IPS-11a (cell line): ENCODE results near the gene TP53I13.

Experiments used
- H3K4me3 ChIP-seq: one replicate; pipeline ENCODE4 v1.5.1; 2013; ENCODE audit warnings: low read depth, low read length, control low read depth

Gene TP53I13

GRCh38 chr17:29567304-29567553 lies 1.3 kb upstream of the TP53I13 start:
- H3K4me3 ChIP-seq: peak overlapping the region; percentile 54

DNA sequence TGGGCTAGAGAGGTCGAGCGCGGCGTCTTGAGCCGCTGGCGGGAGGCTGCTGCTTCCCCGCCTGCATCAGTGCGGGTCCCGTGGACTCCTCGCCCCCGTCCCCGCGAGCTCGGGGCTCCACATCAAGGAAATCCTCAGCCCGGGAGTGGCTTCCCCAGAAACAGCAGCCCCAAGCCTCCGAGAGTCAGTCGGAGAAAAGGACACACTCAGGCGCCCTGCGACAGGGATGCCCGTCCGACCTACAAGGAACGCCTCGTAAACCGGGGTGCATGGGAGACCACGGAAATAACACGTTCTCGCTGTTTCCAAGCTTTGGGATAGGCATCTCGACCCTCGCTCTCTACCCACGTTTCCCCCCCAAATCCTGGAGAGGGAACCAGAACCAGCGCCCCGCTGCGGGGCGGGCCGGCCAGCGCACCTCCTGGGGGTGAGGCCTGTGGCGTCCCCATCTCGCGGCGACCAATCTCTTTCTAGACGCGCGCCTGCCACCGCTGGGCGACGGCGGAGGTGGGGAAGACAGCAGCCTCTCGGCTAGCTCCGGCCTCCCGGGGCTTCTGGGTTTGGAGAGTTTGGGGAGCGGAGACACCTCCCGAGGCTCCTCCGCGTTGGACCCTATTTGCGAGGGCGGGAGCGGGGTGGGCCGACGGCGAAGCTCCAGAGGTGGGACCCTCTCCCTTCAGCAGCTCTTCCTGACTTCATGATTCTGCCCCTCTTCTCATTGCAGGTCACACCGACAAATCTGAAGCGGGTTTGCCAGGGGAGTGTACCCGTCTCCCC lies 759 bp upstream of the TP53I13 start:
- H3K4me3 ChIP-seq: peak overlapping the region; percentile 54

DNA sequence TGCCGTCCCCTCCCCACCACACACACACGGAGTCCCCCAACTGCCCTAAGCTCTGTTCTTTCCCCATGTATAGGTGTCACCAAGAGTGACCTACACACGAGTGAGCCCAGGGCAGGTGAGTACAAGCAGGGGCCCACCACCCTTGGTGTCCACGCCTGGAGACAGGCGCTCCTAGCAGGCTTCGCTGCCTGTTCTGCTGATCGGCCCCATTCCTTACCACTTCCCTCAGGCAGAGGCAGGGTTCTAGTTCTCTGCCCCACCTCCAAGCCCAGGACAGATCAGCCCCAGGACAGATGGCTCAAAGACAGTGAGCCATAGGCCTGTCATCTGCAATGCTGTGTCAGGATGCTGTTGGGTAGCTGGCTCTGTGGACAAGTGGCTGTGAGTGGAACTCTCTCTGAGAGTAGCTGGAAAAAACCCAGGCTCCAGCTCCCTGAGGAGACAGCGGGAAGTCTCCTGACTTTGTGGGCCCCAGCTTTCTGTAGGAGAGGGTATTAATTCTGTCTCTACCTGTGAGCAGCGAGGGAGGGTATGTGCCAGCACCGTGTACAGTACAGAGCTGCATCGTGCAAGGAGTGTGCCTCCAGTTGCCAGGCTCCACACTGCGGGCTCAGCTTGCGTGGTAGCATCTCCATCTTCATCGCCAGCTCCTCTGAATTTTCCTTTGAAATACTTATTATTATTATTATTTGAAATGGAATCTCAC lies 897 bp downstream of the TP53I13 start:
- peak overlapping the region; percentile 72 for H3K4me3 ChIP-seq

- H3K4me3 ChIP-seq: no peak overlapping the region
These were observed 2.0 kb downstream of the TP53I13 start for GRCh38 chr17:29570521-29570920.

DNA sequence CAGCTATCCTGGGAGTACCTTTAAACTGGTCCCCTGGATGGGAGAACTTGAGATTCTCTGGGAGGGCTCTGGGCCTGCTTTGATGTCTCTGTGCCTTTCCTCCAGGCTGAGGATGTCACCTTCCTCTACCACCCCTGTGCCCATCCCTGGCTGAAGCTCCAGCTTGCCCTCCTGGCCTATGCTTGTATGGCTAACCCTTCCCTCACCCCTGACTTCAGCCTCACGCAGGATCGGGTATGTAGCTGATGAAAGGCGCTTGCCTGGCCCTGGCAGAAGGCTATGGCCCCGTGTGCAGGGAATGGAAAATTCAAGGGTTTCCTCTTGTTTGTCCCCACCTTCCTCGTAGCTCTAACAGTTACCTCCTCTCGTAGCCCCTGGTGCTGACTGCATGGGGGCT lies 3.0 kb downstream of the TP53I13 start:
- H3K4me3 ChIP-seq: no peak overlapping the region

DNA sequence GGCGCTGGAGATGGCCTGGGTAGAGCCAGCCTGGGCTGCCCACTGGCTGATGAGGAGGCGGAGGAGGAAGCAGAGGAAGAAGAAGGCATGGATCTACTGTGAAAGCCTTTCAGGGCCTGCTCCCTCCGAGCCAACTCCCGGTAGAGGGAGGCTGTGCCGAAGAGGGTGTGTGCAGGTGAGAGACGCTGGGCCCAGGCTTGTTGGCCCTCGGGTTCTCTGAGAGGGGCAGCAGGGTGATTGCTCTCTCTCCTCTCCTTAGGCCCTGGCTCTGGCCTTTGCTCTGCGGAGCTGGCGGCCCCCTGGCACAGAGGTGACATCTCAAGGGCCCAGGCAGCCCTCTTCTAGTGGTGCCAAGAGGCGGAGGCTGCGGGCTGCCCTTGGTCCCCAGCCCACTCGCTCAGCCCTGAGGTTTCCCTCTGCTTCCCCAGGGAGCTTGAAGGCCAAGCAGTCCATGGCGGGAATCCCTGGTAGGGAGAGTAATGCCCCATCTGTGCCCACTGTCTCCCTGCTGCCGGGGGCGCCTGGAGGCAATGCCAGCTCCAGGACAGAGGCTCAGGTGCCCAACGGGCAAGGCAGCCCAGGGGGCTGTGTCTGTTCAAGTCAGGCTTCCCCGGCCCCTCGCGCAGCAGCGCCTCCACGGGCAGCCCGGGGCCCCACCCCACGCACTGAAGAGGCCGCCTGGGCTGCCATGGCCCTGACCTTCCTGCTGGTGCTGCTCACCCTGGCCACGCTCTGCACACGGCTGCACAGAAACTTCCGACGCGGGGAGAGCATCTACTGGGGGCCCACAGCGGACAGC lies 3.6 kb downstream of the TP53I13 start:
- no peak overlapping the region for H3K4me3 ChIP-seq

GRCh38 chr17:29572691-29573557 lies 4.4 kb downstream of the TP53I13 start:
- H3K4me3 ChIP-seq: no peak overlapping the region

DNA sequence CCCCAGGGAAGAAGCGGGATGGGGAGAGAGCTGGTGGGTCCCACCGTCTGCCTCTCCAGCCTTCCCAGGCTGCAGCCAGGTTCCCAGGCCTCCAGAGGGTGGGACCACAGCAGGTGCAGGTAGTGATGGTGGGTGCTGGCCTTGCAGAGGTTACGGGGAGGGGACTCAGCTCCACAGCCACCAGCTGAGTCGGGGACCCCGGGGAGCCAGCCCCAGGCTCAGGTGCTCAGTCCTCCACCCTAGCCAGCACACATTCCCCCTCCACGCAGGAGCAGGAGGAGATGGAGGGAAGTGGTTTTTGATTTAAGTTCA lies 5.0 kb downstream of the TP53I13 start:
- H3K4me3 ChIP-seq: no peak overlapping the region

GRCh38 chr17:29573871-29574731 lies 5.6 kb downstream of the TP53I13 start:
- no peak overlapping the region for H3K4me3 ChIP-seq

GRCh38 chr17:29574732-29575510 lies 6.4 kb downstream of the TP53I13 start:
- no peak overlapping the region for H3K4me3 ChIP-seq

- no peak overlapping the region for H3K4me3 ChIP-seq
These were observed 7.2 kb downstream of the TP53I13 start for GRCh38 chr17:29575511-29576213.

- no peak overlapping the region for H3K4me3 ChIP-seq
These were observed 7.9 kb downstream of the TP53I13 start for GRCh38 chr17:29576214-29577000.

- H3K4me3 ChIP-seq: no peak overlapping the region
These were observed 8.5 kb downstream of the TP53I13 start for GRCh38 chr17:29577001-29577370.

- H3K4me3 ChIP-seq: no peak overlapping the region
These were observed 9.1 kb downstream of the TP53I13 start for GRCh38 chr17:29577385-29578211.

DNA sequence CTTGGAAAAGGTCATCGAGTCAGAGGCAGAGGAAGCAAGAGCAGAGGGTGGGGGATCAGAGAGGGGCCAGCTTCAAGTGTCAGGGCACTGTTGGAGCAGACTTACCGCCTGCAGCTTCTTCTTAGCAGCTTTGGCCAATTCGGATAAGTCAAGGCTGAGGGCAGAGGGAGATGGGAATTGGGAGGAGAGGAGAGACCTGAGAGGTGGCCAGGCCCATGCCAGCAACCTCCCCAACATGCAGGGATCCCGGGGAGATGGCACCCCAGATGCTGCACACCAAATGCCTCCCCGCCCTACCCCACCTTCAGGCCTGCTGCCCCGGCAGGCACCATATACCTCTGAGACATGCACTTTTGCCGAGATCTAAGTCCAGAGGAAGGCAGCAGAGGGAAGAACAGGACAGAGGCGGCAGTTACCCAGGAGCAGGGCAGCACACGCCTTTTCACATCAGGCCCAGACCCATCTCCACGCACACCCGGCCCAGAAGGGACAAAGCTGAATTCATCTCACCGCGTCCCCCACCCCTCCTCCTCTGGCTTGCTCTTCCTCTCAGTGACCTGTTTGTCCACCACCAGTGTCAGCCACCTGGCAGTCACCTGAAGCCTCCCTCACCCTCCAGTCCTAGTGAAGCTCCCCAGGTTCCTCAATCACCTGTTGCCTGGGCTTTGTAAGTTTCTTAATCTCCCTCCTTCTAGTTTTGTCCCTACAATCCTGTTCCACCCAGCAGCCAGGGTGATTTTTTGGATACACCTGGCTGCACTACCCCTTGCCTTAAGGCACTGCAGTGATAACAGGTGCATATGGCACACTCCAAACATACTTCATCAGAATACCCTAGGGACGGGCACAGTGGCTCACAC lies 10.4 kb downstream of the TP53I13 start:
- no peak overlapping the region for H3K4me3 ChIP-seq
